Body of pancreas (tissue), 4 donors: ENCODE results near the gene CRYBA2. TPM values are rescaled to one million over a fixed set of nuclear protein-coding genes. Genes with fewer than 3 reads are reported as not detected.

Source experiments
- ATAC-seq: fragments of 150-250 bp; one replicate; pipeline ENCODE4 v1.9.1; 2016
- DNase-seq, 4 donors: peaks; one replicate each; pipeline ENCODE4 v3.0.0-alpha.2; 2019
- H3K27ac ChIP-seq, 4 donors: fragments of 200-600 bp; sonication (generic); 1 replicate in 3 of 4; 2 replicates in 1 of 4; pipeline versions ENCODE4 v1.5.1 to v1.6.1; 2016 to 2019; ENCODE audit warnings: mild to moderate bottlenecking in 1 of 4, mixed read lengths in 1 of 4, moderate library complexity in 1 of 4
- H3K27me3 ChIP-seq, 2 donors: fragments of 200-600 bp; sonication (generic); one replicate each; pipeline ENCODE4 v1.6.0; 2016; ENCODE audit warnings: mild to moderate bottlenecking in 1 of 2
- H3K36me3 ChIP-seq, 2 donors: fragments of 200-600 bp; sonication (generic); replicated peaks in 1 of 2; 2 replicates each; pipeline ENCODE4 v1.5.1; 2016; ENCODE audit warnings: low read depth in 2 of 2; ENCODE audit not compliant: insufficient read depth in 1 of 2
- H3K4me1 ChIP-seq: fragments of 200-600 bp; sonication (generic); one replicate; pipeline ENCODE4 v1.6.0; 2016
- H3K4me3 ChIP-seq, 2 donors: fragments of 200-600 bp; sonication (generic); 1 replicate in 1 of 2; 2 replicates in 1 of 2; pipeline ENCODE4 v1.5.1; 2016 to 2019
- H3K9me3 ChIP-seq, 3 donors: fragments of 200-600 bp; sonication (generic); 1 replicate in 2 of 3; 2 replicates in 1 of 3; pipeline ENCODE4 v1.5.1; 2016
- CTCF ChIP-seq, 7 experiments: fragments of 450-650 bp in 4 of 7; fragments of 200-600 bp in 3 of 7; sonication (generic) in 3 of 7; IDR thresholded peaks; one replicate each; pipeline ENCODE4 v1.5.1; 2016 to 2019; ENCODE audit warnings: antibody characterized with exemption in 7 of 7
- POLR2A ChIP-seq, 3 donors: fragments of 450-650 bp; IDR thresholded peaks; one replicate each; pipeline ENCODE4 v1.6.1; 2016; ENCODE audit warnings: antibody characterized with exemption in 3 of 3, mild to moderate bottlenecking in 2 of 3
- WGBS, 2 donors: methylation state at CpG; one replicate each; pipeline ENCODE4 v1.1.5; 2017; 5-methylcytosine and 5-hydroxymethylcytosine counted together
- intact Hi-C: fragments of 100-400 bp; cut with DNase I; formaldehyde crosslinking; loops from one replicate; pipeline ENCODE4 v1.15.1; 2023
- total RNA-seq, 2 donors: library from RNA; depleted of rRNA; stranded (reverse); fragments of >200 nt; gene quantifications; one replicate each; pipeline ENCODE4 v1.1.0, GENCODE V29; 2016

CRYBA2 gene
- total RNA-seq, 2 donors from 2014 or later, result 23.1 to 26.4 TPM

- no peaks in the 10 kb centered on the region for H3K36me3 ChIP-seq
- H3K27ac ChIP-seq, result no peak overlapping the region
- WGBS, 2 donors, result 4 to 15% methylated on average over 6 to 45 of the region's 46 CpGs
- ATAC-seq (no peak), DNase-seq (no peak)
- TF ChIP-seq POLR2A (IDR thresholded peaks at IDR 0.05) (no peak), CTCF (IDR thresholded peaks at IDR 0.05) (no peak)
- H3K4me1 ChIP-seq, result peaks cover 45% of the 10 kb centered on the region
- H3K9me3 ChIP-seq, result no peaks in the 10 kb centered on the region
- no peak overlapping the region for H3K4me3 ChIP-seq
- intact Hi-C loops, result no loop called here
- H3K27me3 ChIP-seq, result peaks cover 0 to 61% of the 10 kb centered on the region in 2 donors
These were observed 11.8 kb downstream of the CRYBA2 start for GRCh38 chr2:218981390-218981880.

- peaks cover 0 to 55% of the 10 kb centered on the region in 2 donors for H3K27me3 ChIP-seq
- peaks cover 45% of the 10 kb centered on the region for H3K4me1 ChIP-seq
- ATAC-seq (no peak), DNase-seq (no peak)
- no peaks in the 10 kb centered on the region for H3K36me3 ChIP-seq
- WGBS, 2 donors, result 8 to 13% methylated on average over 25 of the region's 26 CpGs
- TF ChIP-seq CTCF (IDR thresholded peaks at IDR 0.05), result no peak
- TF ChIP-seq POLR2A (IDR thresholded peaks at IDR 0.05), result no peak
- H3K27ac ChIP-seq, result no peak overlapping the region
- H3K9me3 ChIP-seq, result no peaks in the 10 kb centered on the region
- intact Hi-C loops, result no loop called here
- no peak overlapping the region for H3K4me3 ChIP-seq
These were observed 12.4 kb downstream of the CRYBA2 start for GRCh38 chr2:218980735-218981389.

GRCh38 chr2:218979846-218980734 is 13.1 kb downstream of the CRYBA2 start:
- H3K4me3 ChIP-seq, result no peak overlapping the region
- peak; percentile 87 for ATAC-seq

GRCh38 chr2:218975060-218975777 is 18.0 kb downstream of the CRYBA2 start:
- H3K9me3 ChIP-seq, result no peaks in the 10 kb centered on the region
- WGBS, 2 donors, result 60 to 72% methylated on average over 4 of the region's 4 CpGs
- no peak for TF ChIP-seq CTCF (IDR thresholded peaks at IDR 0.05)
- no peak for TF ChIP-seq POLR2A (IDR thresholded peaks at IDR 0.05)
- intact Hi-C loops, result no loop called here
- H3K4me1 ChIP-seq, result peaks cover 7% of the 10 kb centered on the region
- peaks cover 0 to 6% of the 10 kb centered on the region in 2 donors for H3K27me3 ChIP-seq
- H3K27ac ChIP-seq, result no peak overlapping the region
- ATAC-seq (no peak), DNase-seq (no peak)
- H3K4me3 ChIP-seq, result no peak overlapping the region
- H3K36me3 ChIP-seq, result no peaks in the 10 kb centered on the region

More at GRCh38 chr2:218979846-218980734, 13.1 kb downstream of the CRYBA2 start:
- Histone ChIP-seq H3K9me3 (no peaks in the 10 kb centered on the region), H3K4me1 (peaks cover 42% of the 10 kb centered on the region), H3K36me3 (no peaks in the 10 kb centered on the region), H3K27ac (no peak overlapping the region), H3K27me3 (peaks cover 0 to 49% of the 10 kb centered on the region in 2 donors)
- DNase-seq, result peak; percentile 86 to 88 (median 87)
- TF ChIP-seq POLR2A (IDR thresholded peaks at IDR 0.05) (no peak), CTCF (IDR thresholded peaks at IDR 0.05) (peak; percentile 82 to 97 (median 90))
- WGBS, 2 donors, result 1 to 2% methylated on average over 32 to 35 of the region's 39 CpGs
- intact Hi-C loops, result no loop called here
